MCF 10A (cell line): Measurements from ENCODE around the gene CTU2. TPM values are rescaled to one million over a fixed set of nuclear protein-coding genes. Genes with fewer than 3 reads are reported as not detected.

Experiments
- BruUV-seq: library from RNA; stranded (reverse); fragments of 400-500 nt; replicated peaks from 2 replicates; lab custom pipeline; 2021; lab: Mats Ljungman, UMichigan
- CTCF ChIA-PET: fragments of 300-600 bp; sonication (Branson Sonifier 250); formaldehyde crosslinking; extraction: SDS; loops from one replicate; lab custom pipeline; 2021; ENCODE audit warnings: antibody characterized with exemption, inconsistent platforms; lab: Yijun Ruan, JAX
- POLR2A ChIA-PET: fragments of 300-600, 350-650 bp; sonication (Branson Sonifier 250); formaldehyde crosslinking; extraction: SDS; loops from one replicate; lab custom pipeline; 2020; ENCODE audit warnings: antibody characterized with exemption, inconsistent platforms; lab: Yijun Ruan, JAX
- DNase-seq: peaks from one replicate; pipeline ENCODE4 v3.0.0-alpha.2; 2018; ENCODE audit not compliant: unreplicated experiment
- H3K27ac Mint-ChIP-seq: one replicate; pipeline ENCODE4 v1.8.0; 2022; ENCODE audit warnings: mild to moderate bottlenecking, low read depth, mixed read lengths; ENCODE audit not compliant: unreplicated experiment
- H3K27me3 Mint-ChIP-seq: one replicate; pipeline ENCODE4 v1.8.0; 2022; ENCODE audit warnings: mixed read lengths; ENCODE audit not compliant: insufficient read depth, unreplicated experiment
- H3K36me3 Mint-ChIP-seq: one replicate; pipeline ENCODE4 v1.8.0; 2022; ENCODE audit warnings: mild to moderate bottlenecking, moderate library complexity, mixed read lengths; ENCODE audit not compliant: insufficient read depth, unreplicated experiment
- H3K4me1 Mint-ChIP-seq: one replicate; pipeline ENCODE4 v1.8.0; 2022; ENCODE audit warnings: mixed read lengths; ENCODE audit not compliant: insufficient read depth, unreplicated experiment
- H3K4me3 Mint-ChIP-seq: one replicate; pipeline ENCODE4 v1.8.0; 2022; ENCODE audit warnings: mild to moderate bottlenecking, moderate library complexity, mixed read lengths; ENCODE audit not compliant: unreplicated experiment
- H3K9me3 Mint-ChIP-seq: one replicate; pipeline ENCODE4 v1.8.0; 2022; ENCODE audit warnings: mixed read lengths; ENCODE audit not compliant: unreplicated experiment
- CTCF ChIP-seq: fragments of 200-600 bp; IDR thresholded peaks from one replicate; pipeline ENCODE4 v1.8.0; 2022; ENCODE audit warnings: antibody characterized with exemption, mild to moderate bottlenecking; ENCODE audit not compliant: unreplicated experiment
- intact Hi-C: fragments of 100-400 bp; cut with micrococcal nuclease; formaldehyde crosslinking; loops from 2 replicates; pipeline ENCODE4 v1.14.1; 2022
- total RNA-seq: library from RNA; stranded (reverse); gene quantifications from 2 replicates; pipeline ENCODE4 v1.2.3, GENCODE V29; 2022

The CTU2 gene
- total RNA-seq, 1 experiment from 2014 or later: 40.8 TPM

DNA sequence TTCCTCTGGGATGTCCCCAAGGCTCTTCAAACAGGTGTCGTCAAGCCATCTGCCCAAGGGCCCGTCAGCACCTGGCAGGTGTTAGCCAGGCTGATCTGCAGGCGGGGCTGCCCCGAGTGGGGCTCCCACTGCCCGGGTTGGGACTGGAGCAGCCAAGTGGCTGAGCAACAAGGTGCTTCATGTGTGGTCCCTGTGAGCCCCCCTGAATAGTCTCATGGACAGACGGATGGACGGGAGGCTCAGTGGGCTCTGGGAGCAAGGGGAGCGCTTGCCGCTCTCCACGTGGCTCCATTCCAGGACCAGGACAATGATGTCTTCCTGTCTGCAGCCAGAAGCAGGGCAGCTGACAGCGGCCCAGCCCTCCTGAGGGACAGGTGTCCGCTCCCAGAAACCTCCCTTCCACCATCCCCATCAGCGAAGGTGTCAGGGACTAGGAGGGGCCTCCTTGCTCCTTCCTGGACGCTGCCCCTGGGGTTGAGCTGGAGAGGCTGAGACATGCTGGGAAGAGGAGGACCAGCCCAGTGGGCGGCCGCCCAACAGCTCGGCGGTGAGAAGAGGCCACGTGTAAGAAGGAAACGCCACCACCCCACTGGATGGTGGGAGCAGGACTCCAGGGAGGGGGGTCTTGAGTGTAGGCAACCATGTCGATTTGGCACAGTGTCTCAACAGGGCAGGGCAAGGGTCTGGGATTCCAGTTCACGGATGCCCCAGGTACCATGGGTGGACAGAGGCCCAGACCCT, 29.6 kb upstream of the CTU2 start:
- Mint-ChIP-seq H3K27me3 (no peaks in the 10 kb centered on the region), H3K9me3 (no peaks in the 10 kb centered on the region), H3K4me3 (no peak overlapping the region), H3K27ac (no peak overlapping the region), H3K36me3 (peaks cover 6% of the 10 kb centered on the region), H3K4me1 (no peaks in the 10 kb centered on the region)
- intact Hi-C loops: no loop called here
- no TSS peak for BruUV-seq
- CTCF ChIA-PET: no interaction called here
- no peak for DNase-seq
- POLR2A ChIA-PET: no interaction called here
- no peak for TF ChIP-seq CTCF

DNA sequence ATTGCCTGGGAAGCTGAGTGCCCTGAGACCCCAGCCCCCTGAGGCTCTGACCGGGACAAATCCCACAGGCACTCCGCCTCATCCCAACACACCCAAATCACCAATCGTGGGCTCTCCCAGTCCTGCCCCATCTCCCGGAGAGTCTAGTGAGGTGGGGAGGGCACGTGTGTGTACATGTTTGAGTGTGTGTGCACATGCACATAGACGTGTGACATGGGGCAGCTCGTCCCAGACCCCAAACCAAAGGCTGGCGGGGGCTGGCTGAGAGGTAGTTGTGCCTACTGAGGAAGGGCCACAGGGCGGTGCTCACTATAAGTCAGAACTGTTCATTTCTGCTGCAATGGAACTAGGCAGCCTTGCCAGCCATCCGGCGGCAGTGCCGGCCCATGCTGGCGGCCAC, 28.6 kb upstream of the CTU2 start:
- Mint-ChIP-seq H3K4me3 (no peak overlapping the region), H3K36me3 (peaks cover 6% of the 10 kb centered on the region), H3K27ac (no peak overlapping the region), H3K4me1 (no peaks in the 10 kb centered on the region), H3K9me3 (no peaks in the 10 kb centered on the region), H3K27me3 (peaks cover 8% of the 10 kb centered on the region)
- CTCF ChIA-PET: no interaction called here
- POLR2A ChIA-PET: no interaction called here
- no peak for TF ChIP-seq CTCF
- no peak for DNase-seq
- no TSS peak for BruUV-seq
- intact Hi-C loops: no loop called here

GRCh38 chr16:88678224-88678979, 27.9 kb upstream of the CTU2 start:
- intact Hi-C loops: no loop called here
- BruUV-seq: no TSS peak

More at GRCh38 chr16:88678224-88678979, 27.9 kb upstream of the CTU2 start:
- Mint-ChIP-seq H3K27me3 (peaks cover 11% of the 10 kb centered on the region), H3K27ac (no peak overlapping the region), H3K9me3 (no peaks in the 10 kb centered on the region), H3K4me1 (no peaks in the 10 kb centered on the region), H3K4me3 (no peak overlapping the region), H3K36me3 (peaks cover 6% of the 10 kb centered on the region)
- TF ChIP-seq CTCF: no peak
- ChIA-PET CTCF (no interaction called here), POLR2A (no interaction called here)
- no peak for DNase-seq
